Heart left ventricle (tissue), 16 donors: ENCODE results near the gene SRSF12. TPM values are rescaled to one million over a fixed set of nuclear protein-coding genes. Genes with fewer than 3 reads are reported as not detected.

ENCODE experiments used
- ATAC-seq, 4 donors: fragments of 200-7000 bp; cut with Tn5 transposase; one replicate each; pipeline ENCODE4 v1.9.1; 2020 to 2022; ENCODE audit warnings: moderate library complexity in 4 of 4, mild to moderate bottlenecking in 3 of 4, moderate number of reproducible peaks in 1 of 4
- DNase-seq, 5 donors: peaks; one replicate each; pipeline ENCODE4 v3.0.0-alpha.2; 2020
- H3K27ac ChIP-seq, 12 donors: fragments of 200-600 bp; sonication (generic) in 4 of 12; one replicate each; pipeline versions ENCODE4 v1.5.0 to v1.8.0; 2016 to 2022; ENCODE audit warnings: mild to moderate bottlenecking in 2 of 12
- H3K27me3 ChIP-seq, 9 donors: fragments of 200-600 bp; sonication (generic) in 2 of 9; one replicate each; pipeline versions ENCODE4 v1.5.1 to v1.8.0; 2016 to 2022; ENCODE audit warnings: mild to moderate bottlenecking in 3 of 9
- H3K36me3 ChIP-seq, 9 donors: fragments of 200-600 bp; sonication (generic) in 2 of 9; one replicate each; pipeline versions ENCODE4 v1.5.0 to v1.8.0; 2018 to 2022; ENCODE audit warnings: mild to moderate bottlenecking in 2 of 9
- H3K4me1 ChIP-seq, 12 donors: fragments of 200-600 bp; sonication (generic) in 4 of 12; one replicate each; pipeline versions ENCODE4 v1.5.0 to v1.8.0; 2016 to 2022; ENCODE audit warnings: mild to moderate bottlenecking in 3 of 12
- H3K4me3 ChIP-seq, 12 donors: fragments of 200-600 bp; sonication (generic) in 4 of 12; one replicate each; pipeline versions ENCODE4 v1.5.0 to v1.8.0; 2017 to 2022; ENCODE audit warnings: mild to moderate bottlenecking in 9 of 12, moderate library complexity in 4 of 12
- H3K9me3 ChIP-seq, 12 donors: fragments of 200-600 bp; sonication (generic) in 4 of 12; one replicate each; pipeline versions ENCODE4 v1.5.0 to v1.8.0; 2016 to 2022; ENCODE audit warnings: mild to moderate bottlenecking in 1 of 12
- POLR2A ChIP-seq, 2 donors: fragments of 450-650 bp; IDR thresholded peaks; one replicate each; pipeline ENCODE4 v1.6.1; 2017; ENCODE audit warnings: antibody characterized with exemption in 2 of 2, mild to moderate bottlenecking in 2 of 2, moderate library complexity in 2 of 2
- WGBS, 4 donors: extraction: QIAGEN DNeasy Blood & Tissue Kit in 2 of 4; methylation state at CpG; one replicate each; pipeline versions ENCODE4 v1.1.5 to v1.1.7; 2013 to 2018; 5-methylcytosine and 5-hydroxymethylcytosine counted together
- intact Hi-C, 10 donors: fragments of 100-400 bp; cut with DNase I; formaldehyde crosslinking; loops; one replicate each; pipeline versions ENCODE4 v1.11.1 to v1.14.2; 2022
- polyA plus RNA-seq, 2 donors: library from polyadenylated mRNA; stranded (reverse); fragments of 200-250 nt; gene quantifications; one replicate each; pipeline ENCODE4 v1.2.3, GENCODE V29; 2013
- total RNA-seq, 9 donors: library from RNA; depleted of rRNA in 2 of 9; stranded (reverse); fragments of >200 nt in 2 of 9; fragmentation: NEBNext Ultra II Directional in 3 of 9; extraction: Animal tissue kit (Norgen Biotek cat#: 25700) in 3 of 9; gene quantifications; one replicate each; pipeline versions ENCODE4 v1.1.0 to v1.2.4, GENCODE V29; 2016 to 2023
- TF ChIP-seq, protein P1 (sequence below), 12 donors: fragments of 200-600 bp; sonication (generic) in 4 of 12; IDR thresholded peaks; one replicate each; pipeline versions ENCODE4 v1.5.0 to v1.8.0; 2018 to 2022; ENCODE audit warnings: antibody characterized with exemption in 12 of 12, mild to moderate bottlenecking in 5 of 12
- donor health status: ischemic (EF 13 %, LVEDD 7.1; RV severe dilation, severe dysfunction).
- donor health status: healthy with polysubstance abuse.
- donor health status: DM: no; HTN: yes; CAD: no.
- donor health status: DM: no; HTN: no; CAD: no.
- donor health status: ischemic (EF 25% LVEDD 6.9; RV normal size, moderate dysfunction).
- donor health status: ischemic (EF 25% LVEDD 5.7; RV mildly dilated, moderate dysfunction).
- donor health status: healthy.
- donor health status: DM: yes; HTN: yes; CAD: no.
- donor health status: ischemic (EF 35%, LVEDD 5.7; RV mildly dilated, moderate dysfunction).
- donor health status: nonischemic (EF 11% LVEDD 7.7; RV severe dilation, severe dysfunction).
- donor health status: DM: yes; HTN: yes; CAD: no.
- donor health status: PGD.
- donor health status: ischemic (EF 29% LVEDD 5.4; RV normal size, mild dysfunction).
- donor health status: nonischemic (EF 23%, LVEDD 6.1; RV moderate dilation, normal function).

SRSF12 gene
- total and polyA plus RNA-seq, 11 donors: 0.14 to 0.48 (median 0.22) TPM; not detected in 5

DNA sequence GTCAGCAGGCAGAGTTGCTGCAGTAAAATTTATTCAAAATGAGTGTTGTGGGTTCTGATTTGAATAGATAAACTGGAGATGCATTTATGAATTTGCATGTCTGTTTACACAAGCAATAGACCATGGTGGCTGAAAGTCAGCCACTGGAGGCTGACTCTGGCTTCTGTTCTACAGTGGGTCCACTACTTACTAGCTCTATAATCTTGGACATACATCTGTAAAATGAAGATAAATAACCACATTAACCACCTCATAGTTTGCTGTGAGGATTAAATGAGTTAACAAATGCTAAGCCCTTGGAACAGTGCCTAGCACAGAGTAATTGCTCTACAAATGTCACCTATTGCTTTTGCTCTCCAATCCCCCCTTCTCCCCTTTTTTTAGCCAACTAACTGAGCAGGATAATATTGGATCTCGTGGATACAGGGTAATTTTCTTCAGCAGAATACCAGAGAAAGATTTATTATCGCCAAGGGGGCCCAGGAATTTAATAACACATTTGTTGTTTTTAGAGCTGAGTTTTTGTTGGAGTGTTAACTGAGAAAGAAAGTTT, 26.6 kb upstream of the SRSF12 start:
- intact Hi-C loops: loop anchor here in 4 of 10 donors (5.0 to 10.0 kb wide), 3 partner anchors 60 to 220 kb away; partner anchors contain the start of gene PNRC1 (in 4 of the 4)
- DNase-seq: no peak
- H3K4me3 ChIP-seq: no peak overlapping the region
- peaks cover 0 to 1% (median 0%) of the 10 kb centered on the region in 9 donors for H3K36me3 ChIP-seq
- no peak for TF ChIP-seq POLR2A (IDR thresholded peaks at IDR 0.05)
- TF ChIP-seq, protein P1, sequence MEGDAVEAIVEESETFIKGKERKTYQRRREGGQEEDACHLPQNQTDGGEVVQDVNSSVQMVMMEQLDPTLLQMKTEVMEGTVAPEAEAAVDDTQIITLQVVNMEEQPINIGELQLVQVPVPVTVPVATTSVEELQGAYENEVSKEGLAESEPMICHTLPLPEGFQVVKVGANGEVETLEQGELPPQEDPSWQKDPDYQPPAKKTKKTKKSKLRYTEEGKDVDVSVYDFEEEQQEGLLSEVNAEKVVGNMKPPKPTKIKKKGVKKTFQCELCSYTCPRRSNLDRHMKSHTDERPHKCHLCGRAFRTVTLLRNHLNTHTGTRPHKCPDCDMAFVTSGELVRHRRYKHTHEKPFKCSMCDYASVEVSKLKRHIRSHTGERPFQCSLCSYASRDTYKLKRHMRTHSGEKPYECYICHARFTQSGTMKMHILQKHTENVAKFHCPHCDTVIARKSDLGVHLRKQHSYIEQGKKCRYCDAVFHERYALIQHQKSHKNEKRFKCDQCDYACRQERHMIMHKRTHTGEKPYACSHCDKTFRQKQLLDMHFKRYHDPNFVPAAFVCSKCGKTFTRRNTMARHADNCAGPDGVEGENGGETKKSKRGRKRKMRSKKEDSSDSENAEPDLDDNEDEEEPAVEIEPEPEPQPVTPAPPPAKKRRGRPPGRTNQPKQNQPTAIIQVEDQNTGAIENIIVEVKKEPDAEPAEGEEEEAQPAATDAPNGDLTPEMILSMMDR (IDR thresholded peaks at IDR 0.05): no peak
- H3K27ac ChIP-seq: peak overlapping the region in 1 of 12 donors; percentile 95
- H3K9me3 ChIP-seq: no peaks in the 10 kb centered on the region
- 79 to 99% (median 88%) methylated on average over 2 of the region's 2 CpGs for WGBS, 4 donors
- ATAC-seq: no peak
- no peaks in the 10 kb centered on the region for H3K27me3 ChIP-seq
- peaks cover 0 to 30% (median 7%) of the 10 kb centered on the region in 12 donors for H3K4me1 ChIP-seq

DNA sequence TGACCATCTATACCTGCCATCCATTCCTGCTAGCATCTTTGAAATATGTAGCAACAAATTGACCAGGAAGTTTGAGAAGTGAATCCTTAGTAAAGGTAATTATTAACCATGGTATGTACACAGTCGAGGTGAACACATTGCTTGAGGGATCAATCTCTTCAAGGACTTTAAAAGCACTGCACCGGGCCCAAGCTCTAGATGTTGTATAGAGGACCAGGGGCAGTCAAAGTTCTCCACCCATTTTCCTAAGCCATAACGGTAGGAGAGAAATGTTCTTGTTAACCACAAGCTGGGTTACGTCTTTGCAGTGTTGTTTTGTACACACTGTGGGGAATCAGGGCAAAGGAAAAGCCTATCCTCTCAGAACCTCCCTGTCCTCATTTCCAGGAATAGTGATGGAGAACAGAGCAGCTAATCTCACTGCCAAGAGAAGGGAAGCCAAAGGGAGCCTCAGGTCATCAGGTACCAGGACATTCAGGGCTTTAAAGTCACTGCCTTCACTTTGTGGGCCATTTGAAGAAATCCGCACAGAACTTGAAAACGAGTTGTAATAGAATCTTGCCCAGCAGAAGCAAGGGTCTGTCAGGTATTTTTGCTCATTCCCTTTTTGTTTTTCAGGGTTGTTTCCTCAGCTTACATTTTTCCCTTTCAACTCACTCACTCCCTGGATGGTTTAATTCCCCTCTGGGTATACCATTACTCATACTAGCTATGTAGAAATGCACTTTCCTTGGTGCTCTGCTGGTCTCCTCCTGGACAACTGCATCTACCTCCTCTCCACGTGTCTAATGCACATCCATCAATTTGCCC, 22.7 kb upstream of the SRSF12 start:
- no peak for TF ChIP-seq POLR2A (IDR thresholded peaks at IDR 0.05)
- 71 to 75% (median 74%) methylated on average over 7 of the region's 7 CpGs for WGBS, 4 donors
- Histone ChIP-seq H3K4me1 (peaks cover 0 to 14% (median 0%) of the 10 kb centered on the region in 12 donors), H3K36me3 (no peaks in the 10 kb centered on the region), H3K9me3 (no peaks in the 10 kb centered on the region), H3K4me3 (no peak overlapping the region), H3K27ac (peak overlapping the region in 1 of 12 donors; percentile 57), H3K27me3 (no peaks in the 10 kb centered on the region)
- peak; percentile 86 to 94 (median 92) for ATAC-seq
- intact Hi-C loops: loop anchor here in 4 of 10 donors (5.0 to 10.0 kb wide), 3 partner anchors 56 to 224 kb away; partner anchors contain the start of gene PNRC1 (in 4 of the 4)
- DNase-seq: no peak

DNA sequence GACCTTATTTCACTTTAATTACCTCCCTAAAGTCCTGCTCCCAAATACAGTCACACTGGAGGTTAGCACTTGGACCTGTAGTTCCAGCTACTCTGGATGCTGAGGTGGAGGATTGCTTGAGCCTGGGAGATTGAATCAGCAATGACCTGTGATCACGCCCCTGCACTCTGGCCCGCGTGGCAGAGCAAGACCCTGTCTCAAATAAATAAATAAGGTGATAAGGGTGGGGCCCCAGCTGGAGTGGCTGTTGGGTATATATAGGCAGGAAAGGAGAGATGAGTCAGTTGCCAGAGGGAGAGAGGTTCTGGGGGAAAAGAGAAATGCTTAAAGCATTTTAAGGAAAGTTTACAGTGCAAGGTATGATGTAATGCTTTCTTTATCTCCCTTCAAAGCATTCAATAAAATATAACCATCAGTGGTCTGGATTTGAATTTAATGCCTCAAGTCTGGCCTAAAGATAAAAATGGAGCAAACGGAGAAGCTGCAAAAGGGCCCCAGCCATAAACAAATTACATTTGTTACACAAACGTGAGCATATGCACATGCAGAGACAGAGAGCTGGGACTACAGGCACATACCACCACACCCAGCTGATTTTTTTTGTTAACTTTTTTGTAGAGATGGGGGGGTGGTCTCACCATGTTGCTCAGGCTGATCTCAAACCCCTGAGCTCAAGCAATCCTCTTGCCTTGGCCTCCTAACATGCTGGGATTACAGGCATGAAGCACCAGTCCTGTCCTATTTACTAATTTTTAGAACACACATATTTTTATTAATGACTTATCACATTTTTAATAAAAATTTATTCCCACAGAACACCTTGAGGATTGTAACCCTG, 21.9 kb upstream of the SRSF12 start:
- Histone ChIP-seq H3K4me3 (no peak overlapping the region), H3K4me1 (peaks cover 0 to 14% (median 0%) of the 10 kb centered on the region in 12 donors), H3K9me3 (no peaks in the 10 kb centered on the region), H3K27me3 (no peaks in the 10 kb centered on the region), H3K36me3 (no peaks in the 10 kb centered on the region), H3K27ac (peak overlapping the region in 1 of 12 donors; percentile 57)
- DNase-seq: no peak
- no peak for ATAC-seq
- TF ChIP-seq, protein P1 (IDR thresholded peaks at IDR 0.05): no peak
- no peak for TF ChIP-seq POLR2A (IDR thresholded peaks at IDR 0.05)
- intact Hi-C loops: loop anchor here in 4 of 10 donors (5.0 to 10.0 kb wide), 3 partner anchors 55 to 225 kb away; partner anchors contain the start of gene PNRC1 (in 4 of the 4)
- WGBS, 4 donors: 87 to 95% (median 89%) methylated on average over 5 of the region's 5 CpGs

DNA sequence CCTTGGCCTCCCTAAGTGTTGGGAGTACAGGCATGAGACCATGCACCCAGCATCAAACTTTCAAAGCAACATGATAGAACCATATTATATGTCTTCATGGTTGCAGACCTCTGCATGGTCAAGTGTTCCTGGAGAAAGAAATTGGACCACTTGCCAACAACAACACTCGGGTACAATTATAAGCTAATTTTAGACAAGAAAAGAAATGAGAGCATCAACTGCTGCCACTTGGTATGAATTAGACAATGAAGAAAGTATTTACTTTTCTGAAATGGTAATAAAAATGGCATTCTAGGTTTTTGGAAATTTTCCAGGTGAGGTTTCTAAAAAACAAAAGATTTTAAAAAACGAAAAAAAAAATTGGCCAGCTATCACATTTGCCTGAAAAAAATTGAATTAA, 20.3 kb upstream of the SRSF12 start:
- no peak overlapping the region for H3K4me3 ChIP-seq

More for the DNA sequence above, 20.3 kb upstream of the SRSF12 start:
- intact Hi-C loops: no loop called here
- DNase-seq (no peak), ATAC-seq (peak in 1 of 4 donors; percentile 30)
- Histone ChIP-seq H3K27ac (no peak overlapping the region), H3K9me3 (no peaks in the 10 kb centered on the region), H3K4me1 (peaks cover 0 to 14% (median 0%) of the 10 kb centered on the region in 12 donors), H3K27me3 (no peaks in the 10 kb centered on the region), H3K36me3 (no peaks in the 10 kb centered on the region)
- TF ChIP-seq, protein P1 (IDR thresholded peaks at IDR 0.05): no peak
- no peak for TF ChIP-seq POLR2A (IDR thresholded peaks at IDR 0.05)
- 47 to 57% (median 50%) methylated on average over 2 of the region's 2 CpGs for WGBS, 4 donors
